Hippocampal formation (tissue), 2 donors: ENCODE results near the gene NSL1.

ENCODE experiments used
- DNase-seq, 2 donors: peaks; one replicate each; lab custom pipeline; 2025; lab: John Stamatoyannopoulos, UW

The NSL1 gene

GRCh38 chr1:212685429-212685828 is 106.1 kb downstream of the NSL1 start:
- no peak for DNase-seq

- no peak for DNase-seq
These were observed 107.0 kb downstream of the NSL1 start for GRCh38 chr1:212684521-212685090.

- no peak for DNase-seq
These were observed 107.5 kb downstream of the NSL1 start for GRCh38 chr1:212684076-212684475.

- DNase-seq = no peak
These were observed 108.2 kb downstream of the NSL1 start for GRCh38 chr1:212683357-212683722.

GRCh38 chr1:212680680-212681389 is 110.7 kb downstream of the NSL1 start:
- no peak for DNase-seq

- no peak for DNase-seq
These were observed 112.8 kb downstream of the NSL1 start for GRCh38 chr1:212678456-212679410.

- no peak for DNase-seq
These were observed 114.0 kb downstream of the NSL1 start for GRCh38 chr1:212677573-212677972.

GRCh38 chr1:212677136-212677535 is 114.4 kb downstream of the NSL1 start:
- DNase-seq = no peak
